Hematopoietic multipotent progenitor cell treated with erythropoietin and hydrocortisone succinate and interleukin-3 and kit ligand, for 17 days (in vitro differentiated cells): ENCODE measurements around the gene ARHGAP11B.
"Not testable (repeated sequence)": the region's sequence is repeated elsewhere in the genome, so short reads cannot be mapped to it uniquely, and the experiment has no call there.

ENCODE experiments used
- DNase-seq: peaks from one replicate; pipeline ENCODE4 v3.0.0-alpha.2; 2015; ENCODE audit warnings: low spot score

Gene ARHGAP11B

GRCh38 chr15:30625436-30626193 lies at the start of gene ARHGAP11B:
TSS of gene ARHGAP11B (plus strand) at chr15:30626128.
- DNase-seq: peak; percentile 96

DNA sequence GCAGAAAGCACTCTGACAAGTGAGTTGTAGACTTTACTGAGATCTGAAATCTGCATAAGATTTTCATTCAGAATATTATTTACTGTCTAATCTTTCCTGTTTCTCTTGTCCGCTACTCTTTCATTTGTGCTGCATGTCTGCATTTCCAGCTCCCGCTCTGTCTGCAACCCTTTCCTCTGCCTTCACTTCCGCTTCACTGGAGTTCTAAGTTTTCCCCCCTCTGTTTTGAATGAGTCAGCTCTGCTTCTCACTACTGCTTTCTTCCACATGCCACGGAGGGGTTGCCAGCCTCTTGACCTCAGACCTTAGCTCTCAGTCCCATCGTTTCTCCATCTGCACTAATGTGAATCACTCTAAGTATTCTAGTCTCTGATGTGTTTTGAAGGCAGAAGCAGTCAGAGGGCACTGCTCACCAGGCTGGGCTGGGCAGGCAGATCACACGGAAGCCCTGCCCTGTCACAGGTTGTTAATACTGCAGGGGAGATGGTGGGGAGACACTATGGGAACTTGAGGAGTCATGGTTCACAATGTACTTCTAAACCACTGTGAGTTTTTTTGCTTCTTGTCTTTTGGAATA lies 46.4 kb upstream of the ARHGAP11B start:
- DNase-seq: not testable (repeated sequence)

GRCh38 chr15:30580716-30581115 lies 45.2 kb upstream of the ARHGAP11B start:
- not testable (repeated sequence) for DNase-seq

DNA sequence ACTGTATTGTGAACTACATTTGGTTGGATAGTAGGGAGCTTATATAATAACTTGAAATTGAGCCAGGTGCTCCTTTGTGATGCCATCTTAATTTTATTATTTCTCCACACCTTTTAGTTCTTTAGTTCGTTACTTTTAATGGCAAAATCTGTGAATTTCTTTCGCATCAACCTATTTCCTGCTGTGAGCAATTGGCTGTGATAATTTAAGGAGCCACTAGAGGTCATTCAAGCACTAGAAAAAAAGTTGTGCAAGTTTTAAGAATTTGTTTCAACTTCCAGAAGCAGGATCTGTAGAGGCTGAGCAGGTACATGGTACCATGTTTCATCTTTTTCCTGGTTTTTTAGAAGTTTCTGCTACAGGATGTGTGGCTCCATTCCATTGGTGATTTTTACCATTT lies 27.0 kb upstream of the ARHGAP11B start:
- not testable (repeated sequence) for DNase-seq

DNA sequence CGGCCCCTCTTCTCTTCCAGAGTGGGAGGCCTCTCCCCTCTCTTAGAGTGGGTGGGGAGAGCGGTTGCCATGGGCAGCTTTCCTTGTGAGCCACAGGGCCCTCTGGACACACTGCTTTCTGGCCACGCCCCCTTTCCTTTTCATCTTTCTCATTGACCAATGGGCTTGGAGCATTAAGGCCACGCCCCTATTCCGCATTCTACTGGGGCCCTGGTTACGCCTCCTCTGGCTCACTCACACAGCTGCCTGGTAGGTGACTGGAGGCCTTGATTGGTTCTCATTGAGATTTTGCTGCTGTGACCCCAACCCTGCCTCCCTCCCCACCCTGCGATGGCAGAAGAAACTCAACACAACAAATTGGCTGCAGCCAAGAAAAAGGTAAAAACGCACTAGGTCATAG lies 22.1 kb upstream of the ARHGAP11B start, which contains the start of gene GOLGA8H:
Gene GOLGA8H, plus strand, starts transcription at position 233 of the 400 bp plus-strand sequence. Its CDS starts 98 bp downstream, at position 331.
- not testable (repeated sequence) for DNase-seq

DNA sequence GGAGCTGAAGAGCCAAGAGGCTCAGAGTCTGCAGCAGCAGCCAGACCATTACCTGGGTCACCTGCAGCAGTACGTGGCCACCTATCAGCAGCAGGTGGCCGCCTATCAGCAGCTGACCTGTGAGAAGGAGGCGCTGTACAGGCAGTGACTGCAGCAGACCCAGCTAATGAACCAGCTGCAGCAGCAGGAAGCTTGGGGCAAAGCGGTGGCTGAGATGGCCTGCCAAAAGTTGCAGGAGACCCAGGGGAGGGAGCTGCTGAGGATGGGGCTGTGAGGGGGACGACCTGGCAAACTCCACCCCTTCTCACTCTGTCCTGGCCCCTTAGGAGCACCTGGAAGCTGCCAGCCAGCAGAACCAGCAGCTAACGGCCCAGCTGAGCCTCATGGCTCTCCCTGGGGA lies 13.7 kb upstream of the ARHGAP11B start:
- DNase-seq: not testable (repeated sequence)

- peak; percentile 9 for DNase-seq
Measured at GRCh38 chr15:30621342-30621741, 4.6 kb upstream of the ARHGAP11B start.

GRCh38 chr15:30626194-30626565 lies 252 bp downstream of the ARHGAP11B start:
- peak; percentile 17 for DNase-seq

DNA sequence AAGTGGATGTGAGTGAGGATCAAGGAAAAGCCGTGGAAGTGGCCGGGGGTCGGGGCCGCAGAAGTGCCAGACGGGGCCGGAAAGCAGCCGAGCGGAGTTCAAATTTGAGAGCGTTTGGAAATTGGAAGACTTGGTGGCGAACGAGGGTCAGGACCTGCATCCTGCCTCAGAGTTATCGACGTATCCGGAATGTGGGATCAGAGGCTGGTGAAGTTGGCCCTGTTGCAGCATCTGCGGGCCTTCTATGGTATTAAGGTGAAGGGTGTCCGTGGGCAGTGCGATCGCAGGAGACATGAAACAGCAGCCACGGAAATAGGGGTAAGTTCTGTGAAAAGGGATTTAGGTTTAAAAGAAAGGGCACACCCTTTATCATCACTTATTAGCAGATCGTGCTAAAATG lies 704 bp downstream of the ARHGAP11B start:
- not testable (repeated sequence) for DNase-seq

DNA sequence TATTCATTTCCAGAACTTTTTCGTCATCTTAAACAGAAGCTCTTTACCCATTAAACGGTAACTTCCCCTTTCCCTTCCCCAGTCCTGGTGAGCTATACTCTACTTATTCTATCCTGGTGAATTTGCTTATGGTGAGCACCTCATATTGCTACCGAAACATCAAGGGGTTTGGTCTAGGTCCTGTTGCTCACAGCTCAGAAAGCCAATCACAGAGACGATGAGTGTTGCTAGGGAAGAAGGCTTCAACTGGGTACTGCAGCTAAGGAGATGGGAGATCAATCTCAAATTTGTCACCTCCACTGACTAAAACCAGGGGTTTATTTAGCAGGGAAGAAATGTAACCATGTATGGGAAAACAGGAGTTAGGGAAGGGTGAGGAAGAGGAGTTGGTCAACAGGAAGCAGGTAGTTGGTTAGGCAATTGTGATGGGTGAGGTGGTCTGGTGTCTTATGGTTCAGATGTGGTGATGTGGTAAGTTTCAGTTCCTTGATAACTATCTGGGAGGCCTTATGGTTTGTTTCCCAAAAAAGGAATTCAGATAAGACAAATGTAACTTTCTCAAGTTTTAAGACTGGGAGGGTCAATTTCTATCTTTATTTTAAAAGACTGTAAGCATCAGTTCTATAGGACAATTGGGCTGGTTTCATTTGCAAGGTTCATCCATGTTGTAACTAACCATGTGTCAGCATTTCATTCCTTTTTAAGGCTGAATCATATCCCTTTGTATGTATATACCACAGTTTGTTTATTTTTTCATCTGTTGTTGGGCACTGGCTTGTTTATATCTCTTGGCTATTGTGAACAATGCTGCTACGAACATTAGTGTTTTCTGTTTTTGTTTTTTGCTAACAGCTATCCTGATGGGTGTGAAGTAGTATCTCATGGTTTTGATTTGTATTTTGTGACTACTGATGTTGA lies 24.3 kb downstream of the ARHGAP11B start:
- DNase-seq: no peak

DNA sequence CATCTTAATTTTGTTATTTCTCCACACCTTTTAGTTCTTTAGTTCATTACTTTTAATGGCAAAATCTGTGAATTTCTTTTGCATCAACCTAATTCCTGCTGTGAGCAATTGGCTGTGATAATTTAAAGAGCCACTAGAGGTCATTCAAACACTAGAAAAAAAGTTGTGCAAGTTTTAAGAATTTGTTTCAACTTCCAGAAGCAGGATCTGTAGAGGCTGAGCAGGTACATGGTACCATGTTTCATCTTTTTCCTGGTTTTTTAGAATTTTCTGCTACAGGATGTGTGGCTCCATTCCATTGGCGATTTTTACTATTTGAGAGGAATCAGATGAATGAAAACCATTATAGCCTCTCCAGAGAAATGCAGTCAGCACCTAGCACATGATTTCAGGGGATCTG lies 35.2 kb downstream of the ARHGAP11B start:
- not testable (repeated sequence) for DNase-seq

DNA sequence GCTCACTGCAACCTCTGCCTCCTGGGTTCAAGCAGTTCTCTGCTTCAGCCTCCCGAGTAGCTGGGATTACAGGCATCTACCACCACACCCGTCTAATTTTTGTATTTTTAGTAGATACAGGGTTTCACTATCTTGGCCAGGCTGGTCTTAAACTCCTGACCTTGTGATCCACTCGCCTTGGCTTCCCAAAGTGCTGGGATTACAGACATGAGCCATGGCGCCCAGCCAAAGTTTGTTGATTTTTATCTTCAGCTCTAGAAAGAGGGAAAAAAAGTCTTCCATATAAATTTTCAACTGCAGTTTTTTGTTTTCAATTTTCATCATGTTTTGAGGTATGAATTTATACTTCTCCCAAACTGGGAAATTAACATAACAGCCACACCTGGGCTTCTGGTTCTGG lies 43.7 kb downstream of the ARHGAP11B start:
- not testable (repeated sequence) for DNase-seq

- no peak for DNase-seq
Measured at GRCh38 chr15:30670056-30670455, 44.1 kb downstream of the ARHGAP11B start.

GRCh38 chr15:30671309-30671708 lies 45.4 kb downstream of the ARHGAP11B start:
- no peak for DNase-seq

- no peak for DNase-seq
Measured at GRCh38 chr15:30675126-30675525, 49.2 kb downstream of the ARHGAP11B start.

DNA sequence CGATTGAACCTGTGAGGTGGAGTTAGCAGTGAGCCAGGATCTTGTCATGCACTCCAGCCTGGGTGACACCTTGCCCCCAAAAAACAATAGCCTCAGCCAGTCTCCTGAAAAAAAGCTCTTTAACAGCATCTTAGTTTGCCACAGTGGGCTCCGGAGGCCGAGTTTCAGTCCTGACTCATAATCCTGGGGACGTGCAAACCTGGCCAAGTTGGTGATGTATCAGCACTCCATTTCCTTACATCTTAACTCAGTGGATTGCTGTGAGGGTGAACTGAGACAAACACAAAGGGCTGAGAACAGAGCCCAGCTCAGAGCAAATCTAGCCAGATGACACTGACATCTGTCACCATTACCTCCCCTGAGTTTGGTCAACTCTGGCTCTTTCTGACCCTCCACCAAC lies 50.0 kb downstream of the ARHGAP11B start:
- DNase-seq: not testable (repeated sequence)

DNA sequence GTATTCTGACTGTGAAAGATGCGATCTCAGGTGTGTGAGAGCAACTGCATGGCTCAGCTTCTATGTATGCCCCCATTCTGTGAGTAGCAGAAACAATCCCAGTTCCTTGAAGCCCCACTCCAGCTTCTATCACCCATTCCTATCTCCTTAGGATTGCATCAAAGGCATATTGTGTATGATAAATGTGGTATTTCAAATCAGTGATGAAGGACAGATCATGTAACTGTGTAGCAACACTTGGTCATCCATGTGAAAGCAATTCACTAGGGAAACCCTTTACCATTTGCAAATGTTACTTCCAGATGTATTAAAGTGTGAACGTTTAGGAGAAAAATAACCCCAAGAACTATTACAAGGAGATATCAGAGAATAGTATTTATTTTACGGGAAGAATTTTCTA lies 55.1 kb downstream of the ARHGAP11B start:
- DNase-seq: not testable (repeated sequence)

GRCh38 chr15:30685709-30686285 lies 59.9 kb downstream of the ARHGAP11B start:
- not testable (repeated sequence) for DNase-seq

GRCh38 chr15:30686651-30687050 lies 60.7 kb downstream of the ARHGAP11B start:
- not testable (repeated sequence) for DNase-seq
